Central memory CD4-positive, alpha-beta T cell (primary cell): Measurements from ENCODE around the gene VTI1A.
"Not testable (repeated sequence)": the region's sequence is repeated elsewhere in the genome, so short reads cannot be mapped to it uniquely, and the experiment has no call there.

ENCODE experiments used
- DNase-seq: peaks from one replicate; pipeline ENCODE4 v3.0.0; 2022
- total RNA-seq, 3 experiments: gene quantifications; one replicate each; lab custom pipeline; 2026; lab: John Stamatoyannopoulos, UW

Gene VTI1A
- total RNA-seq: 50.3 to 72.0 (median 52.3) reads per million in 3 experiments

GRCh38 chr10:112446855-112447619 lies at the start of gene VTI1A, which contains the start of gene ZDHHC6:
Gene VTI1A (plus strand): TSS chr10:112447215. CDS start chr10:112447374, 159 bp downstream.
Gene ZDHHC6 (minus strand): TSS chr10:112446914. CDS start chr10:112445436, 1,478 bp downstream.
- DNase-seq: peak; percentile 83

DNA sequence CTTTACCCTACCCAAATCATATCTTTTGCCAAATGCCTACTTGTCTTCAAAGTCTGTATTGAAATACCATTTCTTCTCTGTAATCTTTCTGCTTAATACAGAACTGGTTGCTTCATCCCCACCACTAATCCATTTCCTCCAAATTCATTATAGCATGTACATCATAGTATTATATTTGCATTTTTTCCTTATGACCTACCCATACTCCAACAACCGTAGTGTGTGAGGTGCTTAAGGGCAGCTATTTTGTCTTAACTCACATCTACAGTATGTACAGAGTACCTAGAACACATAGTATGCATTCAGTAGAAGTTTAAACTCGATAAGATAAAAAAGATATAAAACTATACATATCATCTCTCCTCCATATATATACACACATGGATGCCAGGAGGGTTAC lies 49.4 kb upstream of the VTI1A start:
- no peak for DNase-seq

GRCh38 chr10:112402917-112403316 lies 44.1 kb upstream of the VTI1A start:
- DNase-seq: no peak

DNA sequence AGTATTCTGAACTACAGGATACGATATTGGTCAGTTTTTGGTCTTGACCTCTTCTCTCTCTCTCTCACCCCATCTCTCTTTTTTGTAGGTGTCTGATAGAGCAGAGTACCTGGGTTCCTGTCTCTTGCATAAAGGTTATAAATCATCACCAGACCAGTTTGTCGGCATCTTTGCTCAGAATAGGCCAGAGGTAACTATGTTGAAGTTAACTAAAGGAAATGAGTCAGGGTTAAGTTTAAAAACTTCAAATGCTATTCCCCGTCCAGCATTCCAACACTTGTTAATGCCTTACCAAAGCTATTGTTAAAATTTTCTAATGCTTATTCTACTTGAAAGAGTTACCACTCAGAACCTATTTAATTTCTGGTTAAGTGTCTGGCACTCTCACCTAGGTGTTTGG lies 42.4 kb upstream of the VTI1A start:
- no peak for DNase-seq

DNA sequence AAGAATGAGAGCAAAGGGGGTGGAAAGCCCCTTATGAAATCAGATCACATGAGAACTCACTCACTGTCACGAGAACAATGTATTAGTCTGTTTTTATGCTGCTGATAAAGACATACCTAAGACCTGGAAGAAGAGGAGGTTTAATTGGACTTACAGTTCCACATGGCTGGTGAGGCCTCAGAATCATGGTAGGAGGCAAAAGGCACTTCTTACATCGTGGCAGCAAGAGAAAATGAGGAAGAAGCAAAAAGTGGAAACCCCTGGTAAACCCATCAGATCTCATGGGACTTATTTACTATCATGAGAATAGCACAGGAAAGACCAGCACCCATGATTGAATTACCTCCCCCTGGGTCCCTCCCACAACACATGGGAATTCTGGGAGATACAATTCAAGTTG lies 40.2 kb upstream of the VTI1A start:
- not testable (repeated sequence) for DNase-seq

DNA sequence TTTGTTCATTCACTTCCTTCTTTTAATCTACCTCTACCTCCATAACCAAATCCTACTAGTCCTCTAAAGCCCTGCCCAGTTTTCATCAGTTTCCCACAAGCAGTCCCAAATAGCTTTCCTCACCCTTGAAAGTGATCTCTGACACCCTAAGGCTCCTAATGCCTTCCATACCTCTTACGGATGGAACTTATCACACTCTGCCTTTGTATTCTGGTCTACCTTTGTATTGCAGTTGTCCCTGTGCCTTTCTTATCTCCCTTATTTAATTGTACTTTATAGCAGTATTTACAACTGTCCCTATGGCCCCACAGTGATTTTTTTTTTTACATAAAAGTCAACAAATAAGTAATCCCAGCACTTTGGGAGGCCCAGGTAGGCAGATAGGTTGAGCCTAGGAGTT lies 39.3 kb upstream of the VTI1A start:
- no peak for DNase-seq

DNA sequence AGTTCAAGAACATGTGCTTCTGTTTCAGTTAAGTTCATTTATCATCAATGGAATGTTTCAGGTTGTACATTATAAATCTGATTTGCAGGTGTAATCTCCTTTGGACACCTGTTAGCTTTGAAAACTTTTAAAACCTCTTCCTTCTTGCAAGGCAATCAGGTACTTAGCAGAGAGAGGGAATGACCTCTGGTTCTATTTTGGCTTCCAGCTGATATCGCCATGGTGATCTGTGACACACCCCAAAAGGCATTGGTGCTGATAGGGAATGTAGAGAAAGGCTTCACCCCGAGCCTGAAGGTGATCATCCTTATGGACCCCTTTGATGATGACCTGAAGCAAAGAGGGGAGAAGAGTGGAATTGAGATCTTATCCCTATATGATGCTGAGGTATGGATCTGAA lies 37.7 kb upstream of the VTI1A start:
- DNase-seq: no peak

DNA sequence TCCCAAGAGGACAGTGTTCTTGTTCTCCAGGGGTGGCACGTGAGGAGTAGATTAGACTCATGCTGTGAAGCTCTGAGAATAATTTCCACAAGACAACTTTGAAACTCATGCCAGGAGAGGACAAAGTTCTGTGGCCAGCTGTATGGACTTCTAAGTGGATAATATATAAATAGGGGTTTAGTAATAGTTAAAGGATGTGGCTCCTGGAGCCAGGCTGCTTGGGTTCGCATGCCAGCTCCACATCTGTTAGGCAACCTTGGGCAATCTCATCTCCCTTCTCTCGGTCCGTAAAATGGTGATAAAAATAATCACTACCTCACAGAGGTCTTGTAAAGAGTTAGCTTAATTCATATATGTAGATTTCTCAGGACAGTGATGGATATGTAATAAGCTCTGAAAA lies 37.3 kb upstream of the VTI1A start:
- DNase-seq: no peak

DNA sequence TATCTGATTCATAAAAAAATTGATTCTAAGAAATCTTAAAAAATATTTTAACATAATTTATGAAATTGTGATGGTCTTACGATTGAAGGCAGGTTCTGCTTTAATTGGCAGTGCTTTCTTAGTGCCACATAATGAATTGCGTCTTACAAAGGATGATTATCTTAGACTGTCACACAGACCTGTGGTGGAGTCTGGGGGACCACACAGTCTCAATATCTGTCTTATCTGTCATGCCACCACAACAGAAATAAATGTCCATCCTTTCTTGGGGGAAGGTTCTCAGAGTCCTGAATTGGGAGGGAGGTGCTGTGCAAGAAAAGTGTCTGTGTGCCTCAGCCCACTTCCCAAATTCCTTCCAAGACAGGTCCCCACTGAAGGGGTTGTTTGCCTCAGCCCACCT lies 34.3 kb upstream of the VTI1A start:
- DNase-seq: no peak

GRCh38 chr10:112421731-112422130 lies 25.3 kb upstream of the VTI1A start:
- no peak for DNase-seq

DNA sequence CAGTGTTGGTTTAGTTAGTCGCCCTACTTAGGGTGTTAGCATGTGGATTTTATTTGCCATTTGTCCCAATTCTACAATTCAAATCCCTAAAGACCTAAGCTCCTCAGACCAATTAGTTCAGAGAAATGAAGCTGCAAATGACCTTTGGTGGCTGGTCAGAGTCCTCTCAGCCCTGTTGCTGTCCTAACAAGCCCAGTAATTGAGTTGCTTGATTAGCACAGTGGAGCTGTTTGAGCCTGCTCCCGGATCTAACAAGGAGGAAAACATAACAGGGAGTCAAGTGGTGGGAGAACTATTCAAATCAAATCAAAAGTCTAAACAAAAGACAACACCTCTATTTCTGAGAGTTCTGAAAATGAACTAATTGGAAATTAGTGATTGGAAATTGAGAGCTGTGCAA lies 22.4 kb upstream of the VTI1A start:
- no peak for DNase-seq

DNA sequence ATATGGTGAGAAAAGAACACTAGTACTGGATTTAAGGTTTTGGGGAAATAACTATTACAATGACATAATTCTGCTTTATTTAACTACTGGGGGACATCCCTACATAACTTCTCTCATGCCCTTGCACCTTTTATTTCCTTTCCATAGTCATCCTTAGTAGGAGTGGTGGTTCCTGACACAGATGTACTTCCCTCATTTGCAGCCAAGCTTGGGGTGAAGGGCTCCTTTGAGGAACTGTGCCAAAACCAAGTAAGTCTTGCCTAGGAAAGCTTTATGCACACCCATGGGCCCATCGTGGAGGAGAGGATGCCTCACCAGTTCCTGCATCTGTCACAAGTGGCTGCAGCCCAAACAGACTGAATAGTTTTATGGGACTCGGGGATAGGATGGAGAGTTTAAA lies 20.9 kb upstream of the VTI1A start:
- no peak for DNase-seq

GRCh38 chr10:112429147-112429546 lies 17.9 kb upstream of the VTI1A start:
- no peak for DNase-seq

GRCh38 chr10:112429654-112430230 lies 17.3 kb upstream of the VTI1A start:
- no peak for DNase-seq

- DNase-seq: no peak
Measured at GRCh38 chr10:112433136-112433535, 13.9 kb upstream of the VTI1A start.

GRCh38 chr10:112434988-112435619 lies 11.9 kb upstream of the VTI1A start:
- no peak for DNase-seq

DNA sequence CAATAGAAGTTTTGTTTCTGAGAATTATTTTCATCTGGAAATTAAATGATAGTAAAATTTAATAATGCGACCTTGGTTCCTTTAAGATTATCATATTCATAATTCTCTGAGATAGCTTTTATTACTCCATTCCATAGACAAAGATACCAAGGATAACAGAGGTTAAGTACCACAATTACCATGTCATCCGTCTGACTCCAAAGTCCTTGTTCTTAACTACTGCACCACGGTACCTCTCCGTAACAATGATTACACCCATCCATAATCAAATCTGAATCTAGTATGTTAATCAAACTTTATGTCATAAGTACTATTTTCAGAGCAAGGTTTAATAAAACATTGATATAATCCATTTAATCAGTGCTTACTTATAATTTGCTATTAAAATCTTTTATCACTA lies 8.7 kb upstream of the VTI1A start:
- no peak for DNase-seq

GRCh38 chr10:112441520-112441919 lies 5.5 kb upstream of the VTI1A start:
- DNase-seq: no peak

DNA sequence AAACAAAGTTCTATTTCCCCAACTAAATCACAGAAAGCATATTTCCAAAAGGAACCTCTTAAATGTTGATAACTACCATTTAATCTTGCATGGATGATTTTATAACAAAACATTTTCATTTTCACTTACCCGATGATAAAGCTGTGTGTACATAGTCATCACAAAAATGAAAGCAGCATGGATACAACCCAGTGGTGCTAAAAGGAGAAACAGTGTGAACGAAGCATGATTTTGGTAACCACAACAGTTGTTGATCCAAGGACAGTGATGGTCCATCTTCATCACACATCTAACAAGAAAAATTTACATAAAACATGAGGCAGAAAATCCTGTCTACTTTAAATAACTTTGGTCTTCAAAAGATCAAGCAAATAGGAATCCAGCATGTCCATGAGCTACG lies 5.0 kb upstream of the VTI1A start:
- DNase-seq: no peak

GRCh38 chr10:112446055-112446854 lies 760 bp upstream of the VTI1A start:
- DNase-seq: no peak

DNA sequence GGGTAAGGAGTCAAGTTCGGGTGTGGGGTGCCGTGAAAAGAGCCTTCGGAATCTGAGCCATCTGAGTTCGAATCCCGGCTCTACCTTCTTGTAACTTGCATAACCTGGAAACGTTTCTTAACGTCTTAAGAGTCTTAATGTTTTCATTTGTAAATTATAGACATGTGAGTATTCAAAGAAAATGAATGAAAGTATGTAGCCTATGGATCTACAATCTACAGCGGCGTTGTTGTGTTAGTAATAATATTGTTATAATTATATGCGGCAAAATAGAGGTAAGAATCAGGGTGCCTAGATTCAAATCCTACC lies 559 bp downstream of the VTI1A start:
- no peak for DNase-seq

- DNase-seq: no peak
Measured at GRCh38 chr10:112448888-112449287, 1.9 kb downstream of the VTI1A start.
